ENCODE results near the gene TBC1D22A.

Gene TBC1D22A

GRCh38 chr22:46914481-46914880, 152.0 kb downstream of the TBC1D22A start:
- no peak for FAIRE-seq

GRCh38 chr22:46914916-46915894, 152.8 kb downstream of the TBC1D22A start:
- no peak for FAIRE-seq

GRCh38 chr22:46915950-46916730, 153.7 kb downstream of the TBC1D22A start:
- FAIRE-seq: no peak

- no peak for FAIRE-seq
Measured at GRCh38 chr22:46916886-46917770, 154.7 kb downstream of the TBC1D22A start.

- no peak for FAIRE-seq
Measured at GRCh38 chr22:46917771-46918101, 155.3 kb downstream of the TBC1D22A start.

GRCh38 chr22:46918197-46918596, 155.7 kb downstream of the TBC1D22A start:
- no peak for FAIRE-seq

- no peak for FAIRE-seq
Measured at GRCh38 chr22:46922037-46922436, 159.6 kb downstream of the TBC1D22A start.

GRCh38 chr22:46923394-46923793, 160.9 kb downstream of the TBC1D22A start:
- FAIRE-seq: no peak

GRCh38 chr22:46925818-46926217, 163.4 kb downstream of the TBC1D22A start:
- FAIRE-seq: no peak

- no peak for FAIRE-seq
Measured at GRCh38 chr22:46929046-46929709, 166.7 kb downstream of the TBC1D22A start.

- no peak for FAIRE-seq
Measured at GRCh38 chr22:46929710-46930204, 167.3 kb downstream of the TBC1D22A start.

GRCh38 chr22:46931414-46931813, 169.0 kb downstream of the TBC1D22A start:
- no peak for FAIRE-seq

GRCh38 chr22:46931881-46932280, 169.4 kb downstream of the TBC1D22A start:
- FAIRE-seq: no peak

GRCh38 chr22:46933040-46933930, 170.8 kb downstream of the TBC1D22A start:
- FAIRE-seq: no peak

- FAIRE-seq: no peak
Measured at GRCh38 chr22:46934172-46934745, 171.8 kb downstream of the TBC1D22A start.

- no peak for FAIRE-seq
Measured at GRCh38 chr22:46934746-46935491, 172.5 kb downstream of the TBC1D22A start.

GRCh38 chr22:46935506-46936377, 173.3 kb downstream of the TBC1D22A start:
- FAIRE-seq: no peak

- no peak for FAIRE-seq
Measured at GRCh38 chr22:46936378-46936903, 174.0 kb downstream of the TBC1D22A start.

- no peak for FAIRE-seq
Measured at GRCh38 chr22:46937185-46937584, 174.7 kb downstream of the TBC1D22A start.

All from A204.1 (cell line).